SU-DHL-6 (cell line): ENCODE measurements around the gene IGF1.

Experiments
- H2AFZ ChIP-seq: fragments of 200-600 bp; sonication (generic); 2 replicates; pipeline ENCODE4 v1.6.1; 2014; ENCODE audit warnings: low read depth, mild to moderate bottlenecking, moderate library complexity, mixed read lengths, antibody characterized with exemption, low read length; ENCODE audit not compliant: severe bottlenecking
- H3F3A ChIP-seq: fragments of 200-600 bp; shearing (Covaris generic); 2 replicates; pipeline ENCODE4 v1.6.0; 2016; ENCODE audit warnings: antibody characterized with exemption, mild to moderate bottlenecking; ENCODE audit not compliant: insufficient read depth
- H3K27ac ChIP-seq: fragments of 200-600 bp; sonication (generic); 2 replicates; pipeline ENCODE4 v1.5.1; 2016; ENCODE audit warnings: low read depth, mild to moderate bottlenecking, low read length, moderate library complexity, mixed read lengths
- H3K27me3 ChIP-seq: fragments of 200-600 bp; sonication (generic), shearing (Covaris generic); 2 replicates; pipeline ENCODE4 v1.6.0; 2014; ENCODE audit warnings: mild to moderate bottlenecking, low read length
- H3K36me3 ChIP-seq: fragments of 200-600 bp; sonication (generic); 2 replicates; pipeline ENCODE4 v1.6.1; 2014; ENCODE audit warnings: mild to moderate bottlenecking, low read length, mixed read lengths
- H3K4me2 ChIP-seq: fragments of 300-600, 200-600 bp; shearing (Covaris generic), sonication (generic); 2 replicates; pipeline ENCODE4 v1.6.0; 2014; ENCODE audit warnings: low read length, low read depth, mild to moderate bottlenecking; ENCODE audit not compliant: poor library complexity, severe bottlenecking
- H3K4me3 ChIP-seq: fragments of 200-600 bp; sonication (generic); 2 replicates; pipeline ENCODE4 v1.5.1; 2014; ENCODE audit warnings: antibody characterized with exemption, low read length, mild to moderate bottlenecking, mixed read lengths; ENCODE audit not compliant: insufficient read depth, poor library complexity, severe bottlenecking
- H3K79me2 ChIP-seq: fragments of 200-600 bp; sonication (generic); 2 replicates; pipeline ENCODE4 v1.6.1; 2014; ENCODE audit warnings: mild to moderate bottlenecking, low read length, moderate library complexity; ENCODE audit not compliant: insufficient read depth
- H3K9ac ChIP-seq: fragments of 200-600 bp; sonication (generic); 2 replicates; pipeline ENCODE4 v1.7.0; 2014; ENCODE audit warnings: mild to moderate bottlenecking, low read length
- H3K9me2 ChIP-seq: fragments of 200-600 bp; sonication (generic); replicated peaks from 2 replicates; pipeline ENCODE4 v1.6.1; 2014; ENCODE audit warnings: low read length; ENCODE audit not compliant: insufficient read depth
- H3K9me3 ChIP-seq: fragments of 200-600 bp; sonication (generic); 2 replicates; pipeline ENCODE4 v1.6.1; 2014; ENCODE audit warnings: low read length, mixed read lengths; ENCODE audit not compliant: insufficient read depth
- H4K20me1 ChIP-seq: fragments of 200-600 bp; sonication (generic); 2 replicates; pipeline ENCODE4 v1.6.1; 2014; ENCODE audit warnings: low read depth, mild to moderate bottlenecking, antibody characterized with exemption, low read length, moderate library complexity, mixed read lengths
- EZH2phosphoT487 ChIP-seq: fragments of 200-600 bp; sonication (generic), shearing (Covaris generic); conservative IDR thresholded peaks from 2 replicates; pipeline ENCODE4 v1.6.1; 2018; ENCODE audit warnings: mild to moderate bottlenecking, antibody characterized with exemption, low read length, moderate library complexity, mixed read lengths
- TF ChIP-seq, protein P1 (sequence below): fragments of 200-600 bp; sonication (generic); IDR thresholded peaks from one replicate; pipeline ENCODE4 v1.5.1; 2017; ENCODE audit warnings: antibody characterized with exemption, mild to moderate bottlenecking, low read length, moderate library complexity; ENCODE audit not compliant: insufficient read depth, poor library complexity, severe bottlenecking

Gene IGF1

DNA sequence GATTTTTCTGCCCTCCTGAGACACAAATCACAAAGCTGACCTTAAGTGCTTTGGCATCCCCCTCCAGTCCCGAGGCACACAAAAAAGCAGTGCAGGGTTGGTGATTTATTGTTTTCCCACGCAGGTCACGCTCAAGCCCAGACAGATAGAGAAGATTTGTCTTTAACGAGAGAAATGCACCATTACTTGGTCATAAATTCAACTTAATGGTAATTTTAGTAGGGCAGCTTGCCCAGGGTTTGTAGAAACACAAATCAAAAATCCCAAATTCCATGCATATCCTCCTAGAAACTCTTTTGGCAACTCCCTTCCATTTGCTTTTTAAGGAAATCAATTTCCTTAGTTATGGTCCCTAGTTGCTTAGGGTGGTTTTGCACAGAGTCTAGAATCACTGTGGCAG, 132.6 kb downstream of the IGF1 start:
- Histone ChIP-seq H3K4me2 (no peak overlapping the region), H3K4me3 (no peak overlapping the region), H3K9me3 (no peaks in the 10 kb centered on the region), H3K27me3 (no peaks in the 10 kb centered on the region), H3K27ac (no peak overlapping the region), H3K9me2 (no peaks in the 10 kb centered on the region), H4K20me1 (no peaks in the 10 kb centered on the region), H3K79me2 (no peaks in the 10 kb centered on the region), H2AFZ (no peak overlapping the region), H3K36me3 (no peaks in the 10 kb centered on the region), H3K9ac (no peak overlapping the region), H3F3A (no peaks in the 10 kb centered on the region)
- no peak for TF ChIP-seq EZH2phosphoT487
- TF ChIP-seq, protein P1, sequence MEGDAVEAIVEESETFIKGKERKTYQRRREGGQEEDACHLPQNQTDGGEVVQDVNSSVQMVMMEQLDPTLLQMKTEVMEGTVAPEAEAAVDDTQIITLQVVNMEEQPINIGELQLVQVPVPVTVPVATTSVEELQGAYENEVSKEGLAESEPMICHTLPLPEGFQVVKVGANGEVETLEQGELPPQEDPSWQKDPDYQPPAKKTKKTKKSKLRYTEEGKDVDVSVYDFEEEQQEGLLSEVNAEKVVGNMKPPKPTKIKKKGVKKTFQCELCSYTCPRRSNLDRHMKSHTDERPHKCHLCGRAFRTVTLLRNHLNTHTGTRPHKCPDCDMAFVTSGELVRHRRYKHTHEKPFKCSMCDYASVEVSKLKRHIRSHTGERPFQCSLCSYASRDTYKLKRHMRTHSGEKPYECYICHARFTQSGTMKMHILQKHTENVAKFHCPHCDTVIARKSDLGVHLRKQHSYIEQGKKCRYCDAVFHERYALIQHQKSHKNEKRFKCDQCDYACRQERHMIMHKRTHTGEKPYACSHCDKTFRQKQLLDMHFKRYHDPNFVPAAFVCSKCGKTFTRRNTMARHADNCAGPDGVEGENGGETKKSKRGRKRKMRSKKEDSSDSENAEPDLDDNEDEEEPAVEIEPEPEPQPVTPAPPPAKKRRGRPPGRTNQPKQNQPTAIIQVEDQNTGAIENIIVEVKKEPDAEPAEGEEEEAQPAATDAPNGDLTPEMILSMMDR: no peak
